ENCODE data around the gene PFKFB3. TPM values are rescaled to one million over a fixed set of nuclear protein-coding genes. Genes with fewer than 3 reads are reported as not detected.

Gene PFKFB3
- total RNA-seq, 4 donors from 2014 or later: 56.4 to 77.4 (median 69.2) TPM

- no peak for DNase-seq (ENCODE audit: low spot score in 2 of 2)
- intact Hi-C loops (cut with DNase I; ENCODE audit: low total_unique reads): no loop called here
- WGBS, 2 donors: 81 to 97% methylated on average over 3 of the region's 3 CpGs
- H3K4me3 ChIP-seq (ENCODE audit: low read depth, poor library complexity, severe bottlenecking): no peak overlapping the region
- TF ChIP-seq POLR2A (IDR thresholded peaks at IDR 0.05) (no peak), CTCF (IDR thresholded peaks at IDR 0.05) (no peak)
Observed at GRCh38 chr10:6271663-6272062, 68.9 kb downstream of the PFKFB3 start.

GRCh38 chr10:6272126-6272525 lies 69.4 kb downstream of the PFKFB3 start:
- intact Hi-C loops (cut with DNase I; ENCODE audit: low total_unique reads): no loop called here
- TF ChIP-seq CTCF (IDR thresholded peaks at IDR 0.05) (no peak), POLR2A (IDR thresholded peaks at IDR 0.05) (no peak)
- DNase-seq (ENCODE audit: low spot score in 2 of 2): no peak
- 89 to 97% methylated on average over 10 of the region's 10 CpGs for WGBS, 2 donors
- no peak overlapping the region for H3K4me3 ChIP-seq (ENCODE audit: low read depth, poor library complexity, severe bottlenecking)

- intact Hi-C loops (cut with DNase I; ENCODE audit: low total_unique reads): no loop called here
- peak in 1 of 2 donors; percentile 57 for DNase-seq (ENCODE audit: low spot score in 2 of 2)
- TF ChIP-seq POLR2A (IDR thresholded peaks at IDR 0.05) (no peak), CTCF (IDR thresholded peaks at IDR 0.05) (no peak)
- WGBS, 2 donors: 83 to 88% methylated on average over 11 of the region's 11 CpGs
- H3K4me3 ChIP-seq (ENCODE audit: low read depth, poor library complexity, severe bottlenecking): no peak overlapping the region
Observed at GRCh38 chr10:6273351-6273750, 70.6 kb downstream of the PFKFB3 start.

- H3K4me3 ChIP-seq (ENCODE audit: low read depth, poor library complexity, severe bottlenecking): no peak overlapping the region
- 93% methylated on average over 4 of the region's 4 CpGs for WGBS, 2 donors
- TF ChIP-seq CTCF (IDR thresholded peaks at IDR 0.05) (no peak), POLR2A (IDR thresholded peaks at IDR 0.05) (no peak)
- DNase-seq (ENCODE audit: low spot score in 2 of 2): no peak
- intact Hi-C loops (cut with DNase I; ENCODE audit: low total_unique reads): no loop called here
Observed at GRCh38 chr10:6274040-6274439, 71.3 kb downstream of the PFKFB3 start.

GRCh38 chr10:6274484-6274883 lies 71.8 kb downstream of the PFKFB3 start:
- TF ChIP-seq POLR2A (IDR thresholded peaks at IDR 0.05) (no peak), CTCF (IDR thresholded peaks at IDR 0.05) (no peak)
- peak in 1 of 2 donors; percentile 63 for DNase-seq (ENCODE audit: low spot score in 2 of 2)
- intact Hi-C loops (cut with DNase I; ENCODE audit: low total_unique reads): no loop called here
- 88 to 92% methylated on average over 7 of the region's 7 CpGs for WGBS, 2 donors
- H3K4me3 ChIP-seq (ENCODE audit: low read depth, poor library complexity, severe bottlenecking): no peak overlapping the region
